GDM1 (cell line): Measurements from ENCODE around the gene RPP14.
"Not testable (repeated sequence)": the region's sequence is repeated elsewhere in the genome, so short reads cannot be mapped to it uniquely, and the experiment has no call there.

Experiments
- DNase-seq: peaks from one replicate; lab custom pipeline; 2025; lab: John Stamatoyannopoulos, UW

The RPP14 gene

DNA sequence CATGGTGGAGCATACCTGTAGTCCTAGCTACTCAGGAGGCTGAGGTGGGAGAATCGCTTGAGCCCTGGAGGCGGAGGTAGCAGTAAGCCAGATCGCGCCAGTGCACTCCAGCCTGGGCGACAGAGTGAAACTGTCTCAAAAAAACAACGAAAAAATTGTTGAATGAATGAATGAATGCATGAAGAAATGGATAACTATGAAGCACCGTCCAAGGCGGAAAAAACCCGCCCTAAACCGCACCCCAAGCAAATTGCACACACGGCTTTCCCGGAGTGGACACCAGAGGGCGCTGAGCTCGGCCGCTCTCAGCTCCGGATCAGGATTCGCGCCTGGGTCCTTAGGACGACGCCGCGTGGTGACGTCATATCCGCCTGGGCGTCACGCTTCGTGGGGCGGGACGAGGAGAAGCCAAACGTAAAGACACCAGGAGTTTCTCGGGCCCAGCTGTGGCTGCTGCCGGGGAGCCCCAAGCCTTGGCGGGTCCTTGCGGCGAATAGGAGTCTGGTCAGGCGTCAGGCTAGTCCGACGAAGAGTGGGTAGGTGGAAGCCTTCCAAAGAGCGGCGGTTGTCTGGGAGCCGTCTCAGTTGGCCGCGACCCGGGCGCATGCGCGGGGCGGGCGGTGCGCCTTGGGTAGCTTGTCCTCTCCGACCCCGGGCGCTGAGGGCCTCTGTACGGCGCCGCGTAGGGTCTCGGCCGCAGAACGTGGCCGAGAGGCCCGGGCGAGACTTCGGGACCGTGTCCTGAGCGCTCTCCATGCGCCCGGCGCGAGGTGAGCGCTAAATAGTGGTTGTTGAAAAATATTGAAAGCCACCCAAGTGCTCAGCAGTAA is at the start of gene RPP14, which contains the start of gene HTD2:
Gene RPP14, plus strand, starts transcription at position 364 of the 830 bp plus-strand sequence. CDS start 4,085 bp downstream, outside the sequence.
Gene HTD2, plus strand, starts transcription at position 639 of the 830 bp plus-strand sequence. CDS start 11,094 bp downstream, outside the sequence.
- DNase-seq, result peak; percentile 96

DNA sequence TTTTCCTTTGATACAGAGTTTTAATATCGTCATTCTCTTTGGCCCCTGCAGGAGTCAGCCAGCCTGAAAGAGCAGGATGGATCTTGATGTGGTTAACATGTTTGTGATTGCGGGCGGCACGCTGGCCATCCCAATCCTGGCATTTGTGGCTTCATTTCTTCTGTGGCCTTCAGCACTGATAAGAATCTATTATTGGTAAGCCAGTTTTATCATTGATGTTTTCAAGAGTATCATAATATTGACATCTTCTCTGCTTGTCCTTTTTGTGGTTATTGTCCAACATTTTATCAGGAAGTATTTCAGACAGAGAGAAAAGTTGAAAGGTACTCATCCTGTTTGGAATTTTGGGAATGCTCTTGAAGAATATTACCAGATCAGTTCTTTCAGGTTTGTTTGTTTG is 49.5 kb upstream of the RPP14 start:
- no peak for DNase-seq

DNA sequence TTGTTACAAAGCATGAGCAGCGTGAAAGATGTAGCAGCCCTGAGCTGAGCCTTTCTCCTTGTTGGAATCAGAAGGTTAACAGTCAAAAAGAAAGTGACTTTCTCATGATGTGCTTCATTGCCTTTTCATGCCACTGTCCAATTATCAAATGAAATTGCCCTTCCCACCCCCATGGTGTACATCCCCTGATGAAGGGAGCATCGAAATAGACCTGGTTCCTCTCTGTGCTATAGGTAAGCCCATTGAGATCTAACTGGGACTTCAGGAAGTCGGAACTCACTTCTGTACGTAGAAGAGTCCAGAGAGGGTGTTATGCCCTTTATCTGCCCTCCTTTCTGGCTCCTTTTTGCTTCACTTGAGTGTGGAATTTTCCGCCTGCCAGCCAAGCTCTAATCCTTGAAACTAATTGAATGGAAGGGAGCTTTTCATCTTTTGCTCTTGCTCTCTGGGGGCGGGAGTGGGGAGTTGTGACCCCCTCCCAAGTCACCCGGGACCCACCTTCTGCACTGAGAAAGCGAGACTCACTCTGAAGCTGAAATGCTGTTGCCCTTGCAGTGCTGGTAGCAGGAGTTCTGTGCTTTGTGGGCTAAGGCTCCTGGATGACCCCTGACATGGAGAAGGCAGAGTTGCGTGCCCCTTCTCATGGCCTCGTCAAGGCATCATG is 47.5 kb upstream of the RPP14 start:
- DNase-seq, result no peak

DNA sequence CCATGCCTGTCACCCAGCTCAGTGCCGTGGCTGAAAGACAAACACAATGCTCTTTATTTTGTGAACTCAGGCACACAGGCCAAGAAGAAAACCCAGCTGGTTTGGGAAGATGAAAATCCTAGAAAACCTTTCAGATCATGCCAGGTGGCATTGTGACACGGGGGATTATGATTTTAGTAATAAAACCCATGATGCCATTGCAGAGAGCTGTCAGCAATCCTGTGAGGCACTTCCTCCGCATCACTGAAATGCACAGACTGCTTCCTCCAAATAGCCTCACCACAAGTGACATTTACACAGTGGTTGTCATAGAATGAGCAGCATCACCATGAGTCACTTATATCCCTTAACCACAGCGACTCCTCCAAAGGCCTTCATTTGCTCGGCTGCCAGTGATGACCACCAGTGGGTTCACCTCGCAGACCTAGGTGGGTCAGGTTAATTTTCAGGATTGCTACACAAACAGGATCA is 45.7 kb upstream of the RPP14 start:
- peak; percentile 13 for DNase-seq

DNA sequence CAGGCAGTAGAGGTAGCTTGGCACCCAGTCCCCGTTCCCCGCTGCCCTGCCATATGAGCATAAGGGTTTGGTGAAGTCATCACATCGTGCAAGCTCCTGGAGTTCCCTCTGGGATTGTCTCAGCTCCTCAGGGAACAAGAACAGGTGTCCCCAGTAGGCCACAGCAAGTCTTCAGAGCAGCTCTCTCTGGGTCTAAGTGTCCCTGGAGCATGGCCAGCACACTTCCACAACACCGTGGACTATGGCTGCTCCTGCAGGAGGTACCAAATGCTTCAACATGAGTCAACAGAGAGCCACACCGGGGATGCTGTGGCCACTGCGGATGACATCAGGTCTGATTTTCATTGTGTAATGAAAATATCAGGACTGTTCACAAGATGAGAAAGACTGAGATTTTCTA is 45.3 kb upstream of the RPP14 start:
- no peak for DNase-seq

DNA sequence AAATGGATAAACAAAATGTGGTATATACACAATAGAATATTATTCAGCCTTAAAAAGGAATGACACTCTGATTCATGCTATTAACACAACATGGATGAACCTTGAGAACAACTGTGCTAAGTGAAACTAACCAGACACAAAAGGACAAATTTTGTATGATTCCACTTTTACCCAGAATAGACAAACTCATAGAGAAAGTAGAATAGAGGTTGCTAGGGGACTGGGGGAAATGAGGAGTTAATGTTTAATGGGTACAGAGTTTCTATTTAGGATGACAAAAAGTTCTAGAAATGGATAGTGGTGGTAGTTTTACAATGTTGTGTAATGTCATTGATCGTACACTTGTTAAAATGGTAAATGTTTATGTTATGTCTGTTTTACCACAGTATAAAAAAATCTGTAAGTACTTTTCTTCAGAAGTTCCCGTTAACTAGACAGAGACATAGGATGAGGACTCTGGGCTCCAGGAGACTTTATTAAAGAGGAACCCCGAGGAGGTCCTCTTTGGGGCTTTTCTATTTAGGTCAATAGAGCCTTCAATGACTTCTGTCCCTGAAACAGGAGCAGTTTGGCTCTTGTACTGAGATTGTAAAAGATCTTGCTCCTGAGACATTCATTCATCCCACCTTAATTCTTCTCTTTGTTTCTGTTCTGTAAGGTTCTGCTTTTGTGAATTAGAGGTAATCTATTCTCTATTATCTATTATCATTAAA is 43.9 kb upstream of the RPP14 start:
- no peak for DNase-seq

DNA sequence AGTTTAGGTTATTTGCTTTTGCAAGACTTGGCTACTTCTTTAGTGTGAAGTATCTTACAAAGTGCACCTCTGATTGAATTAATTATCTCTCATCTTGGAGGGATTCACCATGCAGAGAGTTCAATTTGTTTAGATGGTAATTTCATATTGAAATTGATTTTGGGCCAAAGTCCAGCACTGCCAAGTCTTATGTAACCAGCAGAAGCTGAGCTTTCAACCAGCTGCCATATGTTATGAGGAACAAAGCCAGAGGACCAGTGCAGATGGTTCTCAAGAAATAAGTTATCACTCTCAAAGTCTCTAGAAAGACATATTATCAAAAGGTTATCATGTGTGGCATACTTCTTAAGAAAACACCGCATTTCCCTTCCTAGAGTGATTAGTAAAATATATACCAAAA is 39.5 kb upstream of the RPP14 start:
- DNase-seq, result no peak

DNA sequence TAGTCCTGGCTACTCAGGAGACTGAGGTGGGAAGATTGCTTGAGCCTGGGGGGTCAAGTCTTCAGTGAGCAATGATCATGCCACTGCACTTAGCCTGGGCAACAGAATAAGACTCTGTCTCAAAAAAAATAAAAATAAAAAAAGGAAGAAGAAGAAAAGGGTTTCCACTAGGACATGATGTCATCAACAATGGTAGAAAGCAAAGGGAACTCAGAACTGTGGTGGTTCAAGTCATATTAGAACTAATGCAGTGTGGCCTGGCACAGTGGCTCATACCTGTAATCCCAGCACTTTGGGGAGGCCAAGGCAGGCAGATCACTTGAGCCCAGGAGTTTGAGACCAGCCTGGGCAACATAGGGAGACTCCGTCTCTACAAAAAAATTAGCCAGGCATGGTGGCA is 38.5 kb upstream of the RPP14 start:
- not testable (repeated sequence) for DNase-seq

DNA sequence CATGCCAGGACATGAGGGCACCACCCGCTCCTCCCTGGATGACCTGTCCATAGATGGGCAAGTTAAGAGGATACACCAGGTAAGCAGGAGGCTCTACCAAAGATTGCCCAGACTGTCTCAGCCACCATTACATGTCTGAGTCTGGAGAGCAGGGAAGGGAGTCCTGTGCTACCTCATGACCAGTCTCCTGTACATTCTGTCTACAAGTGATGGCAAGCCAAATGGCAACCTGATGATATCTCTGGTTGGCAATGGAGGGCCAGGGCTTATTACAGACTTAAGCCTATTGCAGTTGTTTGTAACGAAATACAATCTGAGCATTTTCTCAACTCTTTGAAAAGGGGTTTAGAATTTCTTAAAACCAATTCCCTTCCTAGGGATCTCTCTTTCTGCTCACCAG is 36.7 kb upstream of the RPP14 start:
- DNase-seq, result no peak

DNA sequence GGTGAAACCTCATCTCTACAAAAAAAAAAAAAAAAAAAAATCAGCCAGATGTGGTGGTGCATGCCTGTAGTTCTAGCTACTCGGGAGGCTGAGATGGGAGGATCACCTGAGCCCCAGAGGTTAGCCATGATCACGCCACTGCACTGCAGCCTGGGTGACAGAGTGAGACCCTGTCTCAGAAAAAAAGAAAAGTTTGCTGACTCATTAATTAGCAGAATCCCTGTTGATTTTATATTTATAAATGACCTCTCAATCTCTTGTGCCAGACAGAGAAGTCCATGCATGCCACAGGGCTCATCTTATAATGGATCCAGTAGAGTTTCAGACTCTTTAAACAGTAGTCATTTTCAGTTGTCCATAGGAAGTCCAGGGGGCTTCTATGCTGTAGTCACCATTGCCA is 35.6 kb upstream of the RPP14 start:
- DNase-seq, result no peak

DNA sequence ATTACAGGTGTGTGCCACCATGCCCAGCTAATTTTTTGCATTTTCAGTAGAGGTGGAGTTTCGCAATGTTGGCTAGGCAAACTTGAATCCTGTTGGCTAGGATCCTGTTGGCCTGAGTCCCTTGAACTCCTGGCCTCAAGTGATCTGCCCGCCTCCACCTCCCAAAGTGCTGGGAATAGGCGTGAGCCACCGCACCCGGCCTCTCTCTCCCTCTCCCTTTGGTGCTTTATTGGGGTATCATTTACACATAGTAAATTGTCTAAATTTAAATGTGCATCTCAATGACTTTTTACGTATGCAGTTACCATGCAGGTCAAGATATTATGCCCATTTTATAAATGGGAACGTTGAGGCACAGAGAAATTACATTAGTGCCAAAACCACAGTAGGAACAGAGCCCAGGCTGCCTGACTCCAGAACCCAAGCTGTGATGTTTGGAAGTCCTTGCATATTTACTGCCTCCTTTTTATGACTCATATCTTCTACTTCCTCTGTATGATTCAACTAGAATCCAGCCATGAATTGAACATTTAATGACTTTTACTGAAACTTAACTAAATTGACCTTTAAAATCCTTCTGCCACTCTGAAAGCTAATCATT is 34.0 kb upstream of the RPP14 start:
- no peak for DNase-seq

DNA sequence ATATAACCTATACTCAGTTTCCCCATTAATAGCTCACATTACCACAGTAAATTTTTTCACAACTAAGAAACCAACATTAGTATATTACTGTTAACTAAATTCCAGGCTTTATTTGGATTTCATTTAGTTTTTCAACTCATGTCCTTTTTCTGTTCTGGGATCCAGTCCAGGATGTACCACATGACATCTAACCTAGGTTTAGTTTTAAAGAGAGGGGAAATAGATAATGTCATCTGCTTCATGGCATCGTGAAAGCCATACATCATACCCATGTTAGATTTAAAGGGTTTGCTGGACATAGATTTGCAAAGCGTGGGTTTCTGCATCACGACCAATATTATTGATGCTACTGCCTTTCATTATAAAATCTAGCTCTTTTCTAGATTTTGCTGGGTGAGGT is 33.2 kb upstream of the RPP14 start:
- no peak for DNase-seq

DNA sequence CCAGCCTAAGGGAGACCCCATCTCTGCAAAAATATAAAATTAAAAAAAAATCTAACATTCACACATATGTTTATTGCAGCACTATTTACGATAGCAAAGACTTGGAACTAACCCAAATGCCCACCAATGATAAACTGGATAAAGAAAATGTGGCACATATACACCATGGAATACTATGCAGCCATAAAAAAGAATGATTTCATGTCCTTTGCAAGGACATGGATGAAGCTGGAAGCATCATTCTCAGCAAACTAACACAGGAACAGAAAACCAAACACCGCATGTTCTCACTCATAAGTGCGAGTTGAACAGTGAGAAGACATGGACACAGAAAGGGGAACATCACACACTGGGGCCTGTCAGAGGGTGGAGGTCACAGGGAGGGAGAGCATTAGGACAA is 32.7 kb upstream of the RPP14 start:
- DNase-seq, result not testable (repeated sequence)

DNA sequence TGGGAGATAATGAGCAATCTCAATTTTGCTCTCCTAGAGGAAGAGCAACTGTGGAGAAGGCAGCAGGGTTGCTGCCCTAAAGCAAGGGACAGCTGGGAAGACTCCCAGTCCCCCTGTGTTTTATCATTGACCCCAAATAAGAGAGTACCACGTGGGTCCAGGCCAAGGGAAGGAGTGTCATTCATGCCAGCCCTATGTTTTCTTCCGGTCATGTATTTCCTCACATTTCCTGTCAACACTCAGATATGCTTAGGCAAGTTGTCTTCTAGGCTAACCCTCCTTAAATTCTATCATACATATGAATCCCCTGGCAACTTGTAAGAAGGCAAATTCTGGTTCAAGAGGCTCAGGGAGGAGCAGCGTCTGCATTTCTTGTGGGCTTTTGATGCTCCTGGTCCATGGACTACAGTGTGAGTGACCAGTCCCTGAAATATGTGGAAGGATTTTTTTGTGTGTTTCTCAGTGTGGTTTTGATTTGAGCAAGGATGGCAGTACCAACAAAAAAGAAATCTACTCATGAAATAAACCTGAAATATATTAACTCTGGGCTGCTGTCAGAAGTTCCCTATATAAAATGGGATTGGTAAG is 31.9 kb upstream of the RPP14 start:
- DNase-seq, result no peak

DNA sequence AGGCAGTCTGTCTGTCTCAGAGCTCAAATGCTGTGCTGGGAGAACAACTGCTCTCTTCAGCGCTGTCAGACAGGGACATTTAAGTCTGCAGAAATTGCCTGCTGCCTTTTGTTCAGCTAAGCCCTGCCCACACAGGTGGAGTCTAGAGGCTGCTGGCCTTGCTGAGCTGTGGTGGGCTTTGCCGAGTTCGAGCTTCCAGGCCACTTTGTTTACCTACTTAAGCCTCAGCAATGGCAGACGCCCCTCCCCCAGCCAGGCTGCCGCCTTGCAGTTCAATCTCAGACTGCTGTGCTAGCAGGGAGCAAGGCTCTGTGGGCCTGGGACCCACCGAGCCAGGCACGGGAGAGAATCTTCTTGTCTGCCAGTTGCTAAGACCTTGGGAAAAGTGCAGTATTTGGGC is 25.0 kb upstream of the RPP14 start:
- no peak for DNase-seq

DNA sequence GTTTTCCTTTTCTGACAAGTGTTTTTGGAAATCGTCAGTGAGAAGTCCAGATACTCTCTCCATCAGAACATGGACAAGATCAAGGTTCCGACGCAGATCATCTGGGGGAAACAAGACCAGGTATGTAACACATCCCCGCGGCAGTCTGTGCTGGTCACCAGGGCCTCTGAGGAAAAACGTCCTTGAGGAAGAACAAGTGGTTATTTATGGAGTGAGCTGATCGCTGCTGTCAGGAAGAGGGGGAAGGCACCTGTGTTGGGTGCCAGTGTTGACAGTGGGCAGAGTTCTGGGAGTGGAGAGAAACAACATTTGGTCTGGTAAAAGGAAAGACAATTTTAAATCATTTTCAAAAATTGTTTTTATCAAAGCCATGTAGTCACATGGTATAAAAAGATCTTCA is 20.7 kb upstream of the RPP14 start:
- no peak for DNase-seq

DNA sequence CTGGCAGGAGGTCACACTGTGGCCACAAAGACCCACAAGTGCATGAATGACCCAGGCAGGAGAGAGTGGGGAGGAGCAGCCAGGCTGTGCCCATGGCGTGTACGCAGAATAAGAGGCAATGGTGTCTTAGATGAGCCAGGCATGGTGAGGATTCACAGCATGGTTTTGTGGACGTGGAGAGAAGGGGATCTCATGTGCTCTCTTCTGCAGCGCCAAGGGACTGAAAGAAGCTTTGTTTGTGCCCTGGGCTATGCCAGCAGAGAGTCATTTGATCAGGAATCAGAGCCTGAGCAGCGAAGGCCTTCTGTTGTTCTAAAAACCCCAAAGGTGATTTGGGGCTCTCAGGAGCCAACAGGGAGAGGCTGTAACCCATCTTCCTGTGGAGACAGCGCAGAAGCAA is 18.7 kb upstream of the RPP14 start:
- no peak for DNase-seq

DNA sequence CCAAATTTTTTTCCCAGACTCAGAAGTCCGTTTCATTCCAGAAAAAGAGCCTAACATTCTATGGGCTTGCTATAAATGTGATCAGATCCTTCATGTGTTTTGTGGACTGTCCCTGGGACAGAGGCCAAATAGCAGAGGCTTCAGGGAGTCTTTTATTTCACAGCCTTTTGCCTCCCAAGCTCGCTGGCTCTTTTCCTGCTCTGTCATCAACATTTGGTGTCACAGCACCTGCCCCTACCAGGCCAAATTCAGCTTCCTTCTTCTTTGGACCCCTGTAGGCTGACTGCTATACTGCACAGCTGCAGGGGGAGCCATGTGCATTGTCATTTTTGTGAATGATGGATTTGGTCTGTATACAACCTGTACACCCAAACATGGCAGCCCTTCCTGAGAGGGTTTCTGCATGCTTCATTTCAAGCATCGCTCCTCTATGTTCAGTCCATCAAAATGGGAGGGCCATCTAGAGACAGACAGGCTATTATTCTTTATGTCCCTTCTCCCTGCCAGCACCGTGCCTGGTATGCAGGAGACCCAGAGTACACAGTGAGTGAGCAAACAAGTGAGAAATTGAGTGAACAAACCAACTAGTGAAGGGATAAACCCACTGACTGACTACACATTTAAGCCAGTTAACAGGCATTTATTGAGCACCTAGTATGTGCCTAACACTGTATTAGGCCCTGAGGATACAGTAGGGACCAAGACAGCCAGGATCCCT is 17.9 kb upstream of the RPP14 start:
- no peak for DNase-seq

DNA sequence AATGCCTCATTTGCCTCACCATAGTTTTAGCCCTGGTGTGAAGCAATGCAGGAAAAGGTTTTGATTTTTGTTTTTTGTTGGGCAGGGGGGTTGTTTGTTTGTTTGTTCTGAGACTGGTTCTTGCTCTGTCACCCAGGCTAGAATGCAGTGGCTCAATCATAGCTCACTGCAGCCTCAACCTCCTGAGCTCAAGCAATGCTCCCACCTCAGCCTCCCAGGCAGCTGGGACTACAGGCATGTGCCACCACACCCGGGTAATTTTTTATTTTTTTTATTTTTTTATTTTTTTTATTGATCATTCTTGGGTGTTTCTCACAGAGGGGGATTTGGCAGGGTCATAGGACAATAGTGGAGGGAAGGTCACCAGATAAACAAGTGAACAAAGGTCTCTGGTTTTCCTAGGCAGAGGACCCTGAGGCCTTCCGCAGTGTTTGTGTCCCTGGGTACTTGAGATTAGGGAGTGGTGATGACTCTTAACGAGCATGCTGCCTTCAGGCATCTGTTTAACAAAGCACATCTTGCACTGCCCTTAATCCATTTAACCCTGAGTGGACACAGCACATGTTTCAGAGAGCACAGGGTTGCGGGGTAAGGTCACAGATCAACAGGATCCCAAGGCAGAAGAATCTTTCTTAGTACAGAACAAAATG is 17.0 kb upstream of the RPP14 start:
- DNase-seq, result not testable (repeated sequence)

DNA sequence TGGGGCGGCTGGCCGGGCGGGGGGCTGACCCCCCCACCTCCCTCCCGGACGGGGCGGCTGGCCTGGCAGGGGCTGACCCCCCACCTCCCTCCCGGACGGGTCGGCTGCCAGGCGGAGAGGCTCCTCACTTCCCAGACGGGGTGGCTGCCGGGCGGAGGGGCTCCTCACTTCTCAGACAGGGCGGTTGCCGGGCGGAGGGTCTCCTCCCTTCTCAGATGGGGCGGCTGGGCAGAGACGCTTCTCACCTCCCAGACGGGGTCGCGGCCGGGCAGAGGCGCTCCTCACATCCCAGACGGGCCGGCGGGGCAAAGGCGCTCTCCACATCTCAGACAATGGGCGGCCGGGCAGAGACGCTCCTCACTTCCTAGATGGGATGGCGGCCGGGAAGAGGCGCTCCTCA is 15.6 kb upstream of the RPP14 start:
- not testable (repeated sequence) for DNase-seq
